Body of pancreas (tissue), 4 donors: Measurements from ENCODE around the gene ATPAF1.

Experiments
- CTCF ChIP-seq, 7 experiments: fragments of 450-650 bp in 4 of 7; fragments of 200-600 bp in 3 of 7; sonication (generic) in 3 of 7; IDR thresholded peaks; one replicate each; pipeline ENCODE4 v1.5.1; 2016 to 2019; ENCODE audit warnings: antibody characterized with exemption in 7 of 7
- POLR2A ChIP-seq, 3 donors: fragments of 450-650 bp; IDR thresholded peaks; one replicate each; pipeline ENCODE4 v1.6.1; 2016; ENCODE audit warnings: antibody characterized with exemption in 3 of 3, mild to moderate bottlenecking in 2 of 3

- TF ChIP-seq CTCF (IDR thresholded peaks at IDR 0.05) (no peak), POLR2A (IDR thresholded peaks at IDR 0.05) (no peak)
Observed at GRCh38 chr1:46603481-46603857, 64.7 kb downstream of the ATPAF1 start.
